Colonic mucosa (tissue), 4 donors: ENCODE data around the gene COQ10A. TPM values are rescaled to one million over a fixed set of nuclear protein-coding genes. Genes with fewer than 3 reads are reported as not detected.

Experiments
- DNase-seq: peaks from one replicate; pipeline ENCODE4 v3.0.0-alpha.2; 2020
- H3K27ac ChIP-seq: fragments of 200-600 bp; one replicate; pipeline ENCODE4 v1.8.0; 2021
- H3K27me3 ChIP-seq: fragments of 200-600 bp; one replicate; pipeline ENCODE4 v1.8.0; 2021
- H3K36me3 ChIP-seq: fragments of 200-600 bp; one replicate; pipeline ENCODE4 v1.8.0; 2021
- H3K4me1 ChIP-seq: fragments of 200-600 bp; one replicate; pipeline ENCODE4 v1.8.0; 2021; ENCODE audit warnings: mild to moderate bottlenecking
- H3K4me3 ChIP-seq: fragments of 200-600 bp; one replicate; pipeline ENCODE4 v1.8.0; 2021
- H3K9ac ChIP-seq, 2 donors: one replicate each; pipeline ENCODE4 v1.7.0; 2013; ENCODE audit warnings: control low read depth in 2 of 2, low read depth in 2 of 2, low read length in 2 of 2
- H3K9me3 ChIP-seq: fragments of 200-600 bp; one replicate; pipeline ENCODE4 v1.8.0; 2021
- intact Hi-C: fragments of 100-400 bp; cut with DNase I; formaldehyde crosslinking; loops from one replicate; pipeline ENCODE4 v1.14.1; 2022
- total RNA-seq, 2 donors: library from RNA; stranded (reverse); fragmentation: NEBNext Ultra II Directional in 1 of 2; extraction: Animal tissue kit (Norgen Biotek cat#: 25700) in 1 of 2; gene quantifications; one replicate each; pipeline ENCODE4 v1.2.1, GENCODE V29; 2021
- TF ChIP-seq, protein P1 (sequence below): fragments of 200-600 bp; IDR thresholded peaks from one replicate; pipeline ENCODE4 v1.8.0; 2022; ENCODE audit warnings: antibody characterized with exemption, mild to moderate bottlenecking
- donor health status: healthy.
- donor health status: DM: no; HTN: no; CAD: no.
- donor health status: DM: no; HTN: no; CAD: no.

COQ10A gene
- total RNA-seq, 2 donors from 2014 or later: 4.2 to 4.5 TPM

DNA sequence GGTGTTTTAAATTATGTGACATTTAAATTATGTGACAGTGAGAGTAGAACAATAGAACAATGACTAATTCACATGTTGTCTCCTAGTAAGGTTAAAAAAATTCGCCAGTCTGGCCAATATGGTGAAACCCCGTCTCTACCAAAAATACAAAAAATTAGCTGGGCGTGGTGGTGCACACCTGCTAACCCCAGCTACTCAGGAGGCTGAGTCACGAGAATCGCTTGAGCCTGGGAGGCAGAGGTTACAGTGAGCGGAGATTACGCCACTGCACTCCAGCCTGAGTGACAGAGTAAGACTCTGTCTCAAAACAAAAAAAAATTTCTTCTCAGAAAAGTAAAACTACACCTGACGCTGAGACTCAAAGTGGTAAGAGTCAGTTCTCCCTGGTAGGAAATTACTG, 30.7 kb downstream of the COQ10A start:
- Histone ChIP-seq H3K9me3 (no peaks in the 10 kb centered on the region), H3K27me3 (no peaks in the 10 kb centered on the region), H3K27ac (no peak overlapping the region), H3K9ac (no peak overlapping the region), H3K36me3 (no peaks in the 10 kb centered on the region), H3K4me1 (peaks cover 29% of the 10 kb centered on the region), H3K4me3 (no peak overlapping the region)
- TF ChIP-seq, protein P1, sequence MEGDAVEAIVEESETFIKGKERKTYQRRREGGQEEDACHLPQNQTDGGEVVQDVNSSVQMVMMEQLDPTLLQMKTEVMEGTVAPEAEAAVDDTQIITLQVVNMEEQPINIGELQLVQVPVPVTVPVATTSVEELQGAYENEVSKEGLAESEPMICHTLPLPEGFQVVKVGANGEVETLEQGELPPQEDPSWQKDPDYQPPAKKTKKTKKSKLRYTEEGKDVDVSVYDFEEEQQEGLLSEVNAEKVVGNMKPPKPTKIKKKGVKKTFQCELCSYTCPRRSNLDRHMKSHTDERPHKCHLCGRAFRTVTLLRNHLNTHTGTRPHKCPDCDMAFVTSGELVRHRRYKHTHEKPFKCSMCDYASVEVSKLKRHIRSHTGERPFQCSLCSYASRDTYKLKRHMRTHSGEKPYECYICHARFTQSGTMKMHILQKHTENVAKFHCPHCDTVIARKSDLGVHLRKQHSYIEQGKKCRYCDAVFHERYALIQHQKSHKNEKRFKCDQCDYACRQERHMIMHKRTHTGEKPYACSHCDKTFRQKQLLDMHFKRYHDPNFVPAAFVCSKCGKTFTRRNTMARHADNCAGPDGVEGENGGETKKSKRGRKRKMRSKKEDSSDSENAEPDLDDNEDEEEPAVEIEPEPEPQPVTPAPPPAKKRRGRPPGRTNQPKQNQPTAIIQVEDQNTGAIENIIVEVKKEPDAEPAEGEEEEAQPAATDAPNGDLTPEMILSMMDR: no peak
- intact Hi-C loops: loop anchor here (10.0 kb wide), 1 partner anchor 93 kb away; no protein-coding TSS in a partner anchor
- no peak for DNase-seq

- intact Hi-C loops: loop anchor here (10.0 kb wide), 1 partner anchor 94 kb away; no protein-coding TSS in a partner anchor
- H3K36me3 ChIP-seq: no peaks in the 10 kb centered on the region
- H3K27me3 ChIP-seq: no peaks in the 10 kb centered on the region
- DNase-seq: no peak
- peak overlapping the region; percentile 98 for H3K27ac ChIP-seq
- peak overlapping the region; percentile 93 for H3K4me3 ChIP-seq
- H3K9ac ChIP-seq: peak overlapping the region; percentile 80 to 99
- H3K9me3 ChIP-seq: no peaks in the 10 kb centered on the region
- peaks cover 29% of the 10 kb centered on the region for H3K4me1 ChIP-seq
- TF ChIP-seq, protein P1: no peak
Measured at GRCh38 chr12:56298828-56299227, 32.1 kb downstream of the COQ10A start.

- peak; percentile 72 for DNase-seq
- Histone ChIP-seq H3K9ac (peak overlapping the region; percentile 80 to 99), H3K4me3 (peak overlapping the region; percentile 93), H3K27me3 (no peaks in the 10 kb centered on the region), H3K9me3 (no peaks in the 10 kb centered on the region), H3K4me1 (peaks cover 29% of the 10 kb centered on the region), H3K36me3 (no peaks in the 10 kb centered on the region), H3K27ac (peak overlapping the region; percentile 98)
- intact Hi-C loops: loop anchor here (10.0 kb wide), 1 partner anchor 95 kb away; no protein-coding TSS in a partner anchor
- TF ChIP-seq, protein P1: no peak
Measured at GRCh38 chr12:56299308-56299852, 32.6 kb downstream of the COQ10A start.

GRCh38 chr12:56299853-56300643, 33.3 kb downstream of the COQ10A start, which contains the start of gene CS:
CS (minus strand) TSS chr12:56300330; CDS start chr12:56300201, 129 bp downstream.
- Histone ChIP-seq H3K4me3 (peak within 1 kb of the TSS; percentile 93), H3K36me3 (no peaks in the 10 kb centered on the region), H3K9me3 (no peaks in the 10 kb centered on the region), H3K27me3 (no peaks in the 10 kb centered on the region), H3K9ac (peak within 1 kb of the TSS; percentile 80 to 99), H3K4me1 (peaks cover 29% of the 10 kb centered on the region), H3K27ac (peak within 1 kb of the TSS; percentile 98)
- TF ChIP-seq, protein P1: no peak
- intact Hi-C loops: loop anchor here (10.0 kb wide), 1 partner anchor 95 kb away; no protein-coding TSS in a partner anchor
- DNase-seq: peak; percentile 99

- peak overlapping the region; percentile 93 for H3K4me3 ChIP-seq
- peak overlapping the region; percentile 98 for H3K27ac ChIP-seq
- no peaks in the 10 kb centered on the region for H3K27me3 ChIP-seq
- intact Hi-C loops: no loop called here
- TF ChIP-seq, protein P1: no peak
- peak overlapping the region in 1 of 2 donors; percentile 99 for H3K9ac ChIP-seq
- DNase-seq: no peak
- peaks cover 27% of the 10 kb centered on the region for H3K4me1 ChIP-seq
- H3K36me3 ChIP-seq: no peaks in the 10 kb centered on the region
- H3K9me3 ChIP-seq: no peaks in the 10 kb centered on the region
Measured at GRCh38 chr12:56300644-56301464, 34.1 kb downstream of the COQ10A start.
